Left renal pelvis (tissue), 4 donors: ENCODE results near the gene IVL. TPM values are rescaled to one million over a fixed set of nuclear protein-coding genes. Genes with fewer than 3 reads are reported as not detected.

Experiments used
- DNase-seq, 4 donors: peaks; one replicate each; pipeline ENCODE4 v3.0.0-alpha.2; 2013; ENCODE audit warnings: low read depth in 4 of 4, low spot score in 3 of 4
- polyA plus RNA-seq, 4 donors: library from polyadenylated mRNA; unstranded; fragments of 120-200 nt; gene quantifications; one replicate each; pipeline ENCODE4 v1.2.1, GENCODE V29; 2013; ENCODE audit not compliant: insufficient read length in 4 of 4

The IVL gene
- polyA plus RNA-seq, 4 donors: 0.13 to 0.62 (median 0.37) TPM; not detected in 1

GRCh38 chr1:152946248-152946647 is 37.9 kb downstream of the IVL start:
- DNase-seq: no peak

- no peak for DNase-seq
Observed at GRCh38 chr1:152946651-152947256, 38.4 kb downstream of the IVL start, which contains the start of gene SPRR5. TSS of gene SPRR5 (plus strand) at chr1:152947206. CDS start at chr1:152948555, 1,349 bp downstream.

GRCh38 chr1:152951711-152952110 is 43.4 kb downstream of the IVL start:
- DNase-seq: no peak

GRCh38 chr1:152953761-152954160 is 45.4 kb downstream of the IVL start:
- DNase-seq: no peak

GRCh38 chr1:152954436-152954835 is 46.1 kb downstream of the IVL start:
- DNase-seq: no peak

- DNase-seq: no peak
Observed at GRCh38 chr1:152957561-152957960, 49.2 kb downstream of the IVL start.

GRCh38 chr1:152959273-152959672 is 50.9 kb downstream of the IVL start:
- no peak for DNase-seq

GRCh38 chr1:152959801-152960451 is 51.6 kb downstream of the IVL start:
- no peak for DNase-seq

GRCh38 chr1:152960452-152961044 is 52.2 kb downstream of the IVL start:
- no peak for DNase-seq

Other genes with a start within 250 kb of the IVL start
- gene LCE2D, start 245.2 kb upstream of the IVL start, polyA plus RNA-seq: not detected
- not detected for gene LCE2C, start 233.3 kb upstream of the IVL start, polyA plus RNA-seq
- not detected for gene LCE2B, start 222.4 kb upstream of the IVL start, polyA plus RNA-seq
- gene LCE2A, start 210.2 kb upstream of the IVL start, polyA plus RNA-seq: not detected
- gene LCE4A, start 200.4 kb upstream of the IVL start, polyA plus RNA-seq: not detected
- not detected for gene KPRP, start 150.5 kb upstream of the IVL start, polyA plus RNA-seq
- not detected for gene LCE1F, start 133.4 kb upstream of the IVL start, polyA plus RNA-seq
- gene LCE1E, start 122.3 kb upstream of the IVL start, polyA plus RNA-seq: not detected
- not detected for gene LCE1D, start 111.8 kb upstream of the IVL start, polyA plus RNA-seq
- gene LCE1C, start 101.9 kb upstream of the IVL start, polyA plus RNA-seq: not detected
- gene LCE1B, start 96.6 kb upstream of the IVL start, polyA plus RNA-seq: not detected
- not detected for gene LCE1A, start 81.1 kb upstream of the IVL start, polyA plus RNA-seq
- not detected for gene LCE6A, start 65.7 kb upstream of the IVL start, polyA plus RNA-seq
- gene LCE7A, start 48.5 kb upstream of the IVL start, polyA plus RNA-seq: not detected
- gene SMCP, start 30.2 kb upstream of the IVL start, polyA plus RNA-seq: not detected
- gene SPRR5, start 38.7 kb downstream of the IVL start, polyA plus RNA-seq: not detected
- not detected for gene SPRR4, start 62.1 kb downstream of the IVL start, polyA plus RNA-seq
- under 1 TPM in 1 of 4 donors, not detected in 3; 0.73 TPM for gene SPRR1A, start 75.5 kb downstream of the IVL start, polyA plus RNA-seq
- gene SPRR3, start 93.2 kb downstream of the IVL start, polyA plus RNA-seq: 1 to 10 TPM in 1 of 4 donors, under 1 TPM in 2, not detected in 1; 0.32 to 1.2 (median 0.63) TPM
- gene SPRR1B, start 122.7 kb downstream of the IVL start, polyA plus RNA-seq: not detected
- gene SPRR2D, start 132.6 kb downstream of the IVL start, polyA plus RNA-seq: under 1 TPM in 1 of 4 donors, not detected in 3; 0.63 TPM
- gene SPRR2A, start 149.0 kb downstream of the IVL start, polyA plus RNA-seq: under 1 TPM in 1 of 4 donors, not detected in 3; 0.57 TPM
- gene SPRR2B, start 163.1 kb downstream of the IVL start, polyA plus RNA-seq: 1 to 10 TPM in 1 of 4 donors, not detected in 3; 3.2 TPM
- under 1 TPM in 1 of 4 donors, not detected in 3; 0.29 TPM for gene SPRR2E, start 186.0 kb downstream of the IVL start, polyA plus RNA-seq
- 10 to 100 TPM in 1 of 4 donors, under 1 TPM in 1, not detected in 2; 0.42 to 11.8 TPM for gene SPRR2F, start 205.0 kb downstream of the IVL start, polyA plus RNA-seq
- gene SPRR2G, start 242.3 kb downstream of the IVL start, polyA plus RNA-seq: not detected